ENCODE measurements around the gene APLNR. TPM values are rescaled to one million over a fixed set of nuclear protein-coding genes. Genes with fewer than 3 reads are reported as not detected.

APLNR gene
- total RNA-seq, 1 experiment from 2014 or later, result 0.39 TPM

DNA sequence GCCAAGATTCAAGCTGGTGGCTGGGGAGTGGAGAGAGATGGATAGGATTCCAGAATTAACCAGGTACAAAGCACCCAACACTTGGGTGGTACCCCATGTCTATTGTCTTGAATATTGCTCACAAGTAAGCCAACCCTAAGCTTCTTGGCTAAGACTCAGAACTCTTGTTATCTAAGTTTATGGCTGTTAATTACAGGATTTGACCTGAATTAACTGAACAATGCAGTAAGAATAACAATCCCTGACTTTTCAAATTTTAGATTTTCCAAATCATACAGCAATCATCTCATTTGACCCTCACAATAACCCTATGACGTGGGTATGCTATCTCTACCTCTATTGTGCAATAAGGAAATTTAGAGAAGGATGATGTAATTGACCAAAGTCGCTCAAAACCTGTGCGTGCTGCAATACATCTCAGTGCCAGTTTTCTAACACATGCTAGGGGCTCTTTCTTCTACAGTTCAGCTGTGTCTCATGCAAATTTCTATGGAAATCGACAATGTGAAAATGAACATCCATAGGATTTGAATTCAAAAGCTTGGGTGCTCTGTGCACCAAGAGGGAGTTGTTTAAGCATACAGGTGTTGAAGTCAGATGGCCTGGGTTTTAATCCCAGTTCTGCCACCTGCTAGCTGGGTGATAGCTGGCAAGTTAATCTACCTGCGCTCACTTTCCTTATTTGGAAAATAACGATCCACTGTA is 40.1 kb upstream of the APLNR start:
- H2BK120ac ChIP-seq (ENCODE audit: low read depth, low read length, poor library complexity, severe bottlenecking), result no peak overlapping the region
- Mint-ChIP-seq H3K27ac (no peak overlapping the region), H3K4me3 (no peak overlapping the region), H3K4me1 (peaks cover 31 to 34% of the 10 kb centered on the region in 2 experiments), H3K9me3 (peaks cover 0 to 13% of the 10 kb centered on the region in 2 experiments; a peak in 4 of 5 replicates), H3K27me3 (ENCODE audit: low read depth) (peaks cover 11% of the 10 kb centered on the region), H3K36me3 (ENCODE audit: insufficient read depth in 1 of 3, low read depth in 3 of 3) (peaks cover 0 to 3% (median 0%) of the 10 kb centered on the region in 3 experiments; a peak in 4 of 7 replicates)
- H3K79me2 ChIP-seq (ENCODE audit: insufficient read depth, low read length), result no peaks in the 10 kb centered on the region
- WGBS (ENCODE audit: extremely low coverage, insufficient read length, low lambda C conversion rate), result no CpG with 5 or more reads among the region's 6 CpGs
- H2BK15ac ChIP-seq (ENCODE audit: low read depth, low read length), result no peak overlapping the region
- H2BK20ac ChIP-seq (ENCODE audit: low read depth, low read length, poor library complexity, severe bottlenecking), result no peak overlapping the region
- H3K4me1 ChIP-seq (ENCODE audit: insufficient read depth, low read length), result no peaks in the 10 kb centered on the region; the same call in 1 of the 2 replicates
- H3K27ac ChIP-seq (ENCODE audit: insufficient read length, low read depth, low read length), result no peak overlapping the region
- no peak overlapping the region for H3K9ac ChIP-seq (ENCODE audit: extremely low read depth, insufficient read length, low read length)
- DNase-seq, result no peak
- no peak overlapping the region for H3K4me2 ChIP-seq (ENCODE audit: insufficient read depth, insufficient read length, low read length)
- no peak overlapping the region for H2AFZ ChIP-seq (ENCODE audit: low read length)
- no peaks in the 10 kb centered on the region for H3K79me1 ChIP-seq (ENCODE audit: insufficient read depth, low read depth, low read length, poor library complexity, severe bottlenecking)
- no peak overlapping the region for H3K56ac ChIP-seq (ENCODE audit: insufficient read length, low read depth, low read length)
- H3K23ac ChIP-seq (ENCODE audit: insufficient read length, low read depth, low read length), result no peak overlapping the region
- H2AK5ac ChIP-seq (ENCODE audit: insufficient read length, low read length), result no peak overlapping the region
- H3K18ac ChIP-seq (ENCODE audit: insufficient read length, low read depth, low read length), result no peak overlapping the region
- H2BK12ac ChIP-seq (ENCODE audit: insufficient read length, low read depth, low read length), result no peak overlapping the region
- H3K27me3 ChIP-seq (ENCODE audit: insufficient read depth, low read length), result no peaks in the 10 kb centered on the region
- H3K9me3 ChIP-seq (ENCODE audit: control insufficient read depth, low read depth, low read length), result peaks cover 9% of the 10 kb centered on the region
- no peak overlapping the region for H3K4ac ChIP-seq (ENCODE audit: low read depth, low read length)
- no peak overlapping the region for H2BK5ac ChIP-seq (ENCODE audit: insufficient read length, low read length)
- no peak overlapping the region for H4K5ac ChIP-seq (ENCODE audit: insufficient read length, low read depth, low read length)
- no peaks in the 10 kb centered on the region for H3K23me2 ChIP-seq (ENCODE audit: insufficient read length, low read depth, low read length, poor library complexity, severe bottlenecking)
- no peak overlapping the region for H4K8ac ChIP-seq (replicated peaks; ENCODE audit: insufficient read length, low read depth, low read length)
- H4K20me1 ChIP-seq (ENCODE audit: control insufficient read depth, insufficient read depth, insufficient read length), result no peaks in the 10 kb centered on the region
- no peak overlapping the region for H4K91ac ChIP-seq (ENCODE audit: insufficient read length, low read depth, low read length)
- no peak overlapping the region for H3T11ph ChIP-seq (ENCODE audit: low read length)
- H3K14ac ChIP-seq (ENCODE audit: insufficient read depth, low read length), result no peak overlapping the region
- TF ChIP-seq, protein P1, sequence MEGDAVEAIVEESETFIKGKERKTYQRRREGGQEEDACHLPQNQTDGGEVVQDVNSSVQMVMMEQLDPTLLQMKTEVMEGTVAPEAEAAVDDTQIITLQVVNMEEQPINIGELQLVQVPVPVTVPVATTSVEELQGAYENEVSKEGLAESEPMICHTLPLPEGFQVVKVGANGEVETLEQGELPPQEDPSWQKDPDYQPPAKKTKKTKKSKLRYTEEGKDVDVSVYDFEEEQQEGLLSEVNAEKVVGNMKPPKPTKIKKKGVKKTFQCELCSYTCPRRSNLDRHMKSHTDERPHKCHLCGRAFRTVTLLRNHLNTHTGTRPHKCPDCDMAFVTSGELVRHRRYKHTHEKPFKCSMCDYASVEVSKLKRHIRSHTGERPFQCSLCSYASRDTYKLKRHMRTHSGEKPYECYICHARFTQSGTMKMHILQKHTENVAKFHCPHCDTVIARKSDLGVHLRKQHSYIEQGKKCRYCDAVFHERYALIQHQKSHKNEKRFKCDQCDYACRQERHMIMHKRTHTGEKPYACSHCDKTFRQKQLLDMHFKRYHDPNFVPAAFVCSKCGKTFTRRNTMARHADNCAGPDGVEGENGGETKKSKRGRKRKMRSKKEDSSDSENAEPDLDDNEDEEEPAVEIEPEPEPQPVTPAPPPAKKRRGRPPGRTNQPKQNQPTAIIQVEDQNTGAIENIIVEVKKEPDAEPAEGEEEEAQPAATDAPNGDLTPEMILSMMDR (conservative IDR thresholded peaks at IDR 0.05), result no peak
